H9 (cell line): ENCODE data around the gene ARMH3. TPM values are rescaled to one million over a fixed set of nuclear protein-coding genes. Genes with fewer than 3 reads are reported as not detected.
A peak's percentile ranks its signal among the peaks of the same experiment; 100 is the strongest.

ENCODE experiments used
- DNase-seq: peaks from one replicate; pipeline ENCODE4 v3.0.0-alpha.2; 2017
- H2AFZ ChIP-seq: one replicate; pipeline ENCODE4 v1.6.1; 2013; ENCODE audit warnings: mild to moderate bottlenecking, low read length, control low read depth, moderate library complexity
- H2AK5ac ChIP-seq: 2 replicates; pipeline ENCODE4 v1.6.1; 2013; ENCODE audit warnings: low read length, control low read depth, mixed read lengths; ENCODE audit not compliant: insufficient read length
- H2BK120ac ChIP-seq: one replicate; pipeline ENCODE4 v1.6.1; 2013; ENCODE audit warnings: low read depth, mild to moderate bottlenecking, low read length, control low read depth, inconsistent platforms; ENCODE audit not compliant: poor library complexity, severe bottlenecking
- H2BK12ac ChIP-seq: 2 replicates; pipeline ENCODE4 v1.6.1; 2013; ENCODE audit warnings: low read length, control low read depth, mixed read lengths, low read depth; ENCODE audit not compliant: insufficient read length
- H2BK15ac ChIP-seq: 2 replicates; pipeline ENCODE4 v1.6.1; 2013; ENCODE audit warnings: low read depth, low read length, control low read depth
- H2BK20ac ChIP-seq: one replicate; pipeline ENCODE4 v1.6.1; 2013; ENCODE audit warnings: low read depth, mild to moderate bottlenecking, low read length, control low read depth, inconsistent platforms; ENCODE audit not compliant: poor library complexity, severe bottlenecking
- H2BK5ac ChIP-seq: 2 replicates; pipeline ENCODE4 v1.6.1; 2013; ENCODE audit warnings: low read length, control low read depth, mixed read lengths; ENCODE audit not compliant: insufficient read length
- H3K14ac ChIP-seq: 2 replicates; pipeline ENCODE4 v1.6.1; 2013; ENCODE audit warnings: low read length, control low read depth; ENCODE audit not compliant: insufficient read depth
- H3K18ac ChIP-seq: 2 replicates; pipeline ENCODE4 v1.6.1; 2013; ENCODE audit warnings: low read depth, mild to moderate bottlenecking, mixed read lengths, low read length, control low read depth; ENCODE audit not compliant: insufficient read length
- H3K23ac ChIP-seq: 2 replicates; pipeline ENCODE4 v1.6.1; 2013; ENCODE audit warnings: low read length, control low read depth, mixed read lengths, low read depth; ENCODE audit not compliant: insufficient read length
- H3K23me2 ChIP-seq: 2 replicates; pipeline ENCODE4 v1.6.1; 2013; ENCODE audit warnings: low read depth, mild to moderate bottlenecking, mixed read lengths, low read length, control low read depth; ENCODE audit not compliant: insufficient read length, poor library complexity, severe bottlenecking
- H3K27ac ChIP-seq: 2 replicates; pipeline ENCODE4 v1.5.1; 2013; ENCODE audit warnings: low read length, control low read depth, mixed read lengths, low read depth; ENCODE audit not compliant: insufficient read length
- H3K27me3 ChIP-seq: 2 replicates; pipeline ENCODE4 v1.6.1; 2013; ENCODE audit warnings: low read length, control low read depth, inconsistent platforms; ENCODE audit not compliant: insufficient read depth
- H3K4ac ChIP-seq: 2 replicates; pipeline ENCODE4 v1.6.1; 2013; ENCODE audit warnings: low read depth, mild to moderate bottlenecking, control low read depth, inconsistent platforms, low read length, moderate library complexity
- H3K4me1 ChIP-seq: 2 replicates; pipeline ENCODE4 v1.6.1; 2013; ENCODE audit warnings: low read length, control low read depth, inconsistent platforms; ENCODE audit not compliant: insufficient read depth
- H3K4me2 ChIP-seq: 2 replicates; pipeline ENCODE4 v1.6.1; 2013; ENCODE audit warnings: low read length, control low read depth, mixed read lengths; ENCODE audit not compliant: insufficient read length, insufficient read depth
- H3K56ac ChIP-seq: 2 replicates; pipeline ENCODE4 v1.6.1; 2013; ENCODE audit warnings: low read depth, mild to moderate bottlenecking, mixed read lengths, low read length, control low read depth; ENCODE audit not compliant: insufficient read length
- H3K79me1 ChIP-seq: 2 replicates; pipeline ENCODE4 v1.6.1; 2013; ENCODE audit warnings: low read depth, mild to moderate bottlenecking, moderate library complexity, low read length, control low read depth, inconsistent platforms; ENCODE audit not compliant: insufficient read depth, poor library complexity, severe bottlenecking
- H3K79me2 ChIP-seq: 2 replicates; pipeline ENCODE4 v1.6.1; 2013; ENCODE audit warnings: low read length, control low read depth, inconsistent platforms; ENCODE audit not compliant: insufficient read depth
- H3K9ac ChIP-seq: 2 replicates; pipeline ENCODE4 v1.6.1; 2013; ENCODE audit warnings: low read length, control low read depth, mixed read lengths; ENCODE audit not compliant: insufficient read length; ENCODE audit errors: extremely low read depth
- H3K9me3 ChIP-seq: one replicate; pipeline ENCODE4 v1.6.1; 2013; ENCODE audit warnings: low read depth, low read length, inconsistent platforms; ENCODE audit not compliant: control insufficient read depth
- H3T11ph ChIP-seq: one replicate; pipeline ENCODE4 v1.6.1; 2013; ENCODE audit warnings: mild to moderate bottlenecking, low read length, control low read depth, inconsistent platforms
- H4K20me1 ChIP-seq: one replicate; pipeline ENCODE4 v1.6.1; 2013; ENCODE audit not compliant: control insufficient read depth, insufficient read length, insufficient read depth
- H4K5ac ChIP-seq: 2 replicates; pipeline ENCODE4 v1.6.1; 2013; ENCODE audit warnings: low read depth, mild to moderate bottlenecking, mixed read lengths, low read length, control low read depth; ENCODE audit not compliant: insufficient read length
- H4K8ac ChIP-seq: replicated peaks from 2 replicates; pipeline ENCODE4 v1.6.1; 2013; ENCODE audit warnings: low read length, control low read depth, mixed read lengths, low read depth; ENCODE audit not compliant: insufficient read length
- H4K91ac ChIP-seq: 2 replicates; pipeline ENCODE4 v1.6.1; 2013; ENCODE audit warnings: low read depth, mild to moderate bottlenecking, moderate library complexity, mixed read lengths, low read length, control low read depth; ENCODE audit not compliant: insufficient read length
- H3K27ac Mint-ChIP-seq, 3 experiments: 2 replicates in 2 of 3; 3 replicates in 1 of 3; pipeline ENCODE4 v1.8.0; 2020 to 2021; ENCODE audit warnings: mixed read lengths in 3 of 3, mild to moderate bottlenecking in 1 of 3, moderate library complexity in 1 of 3
- H3K27me3 Mint-ChIP-seq: 2 replicates; pipeline ENCODE4 v1.8.0; 2021; ENCODE audit warnings: low read depth, mild to moderate bottlenecking, moderate library complexity, mixed read lengths
- H3K36me3 Mint-ChIP-seq, 3 experiments: 2 replicates in 2 of 3; 3 replicates in 1 of 3; pipeline ENCODE4 v1.8.0; 2020 to 2021; ENCODE audit warnings: low read depth in 3 of 3, mixed read lengths in 3 of 3; ENCODE audit not compliant: insufficient read depth in 1 of 3
- H3K4me1 Mint-ChIP-seq, 2 experiments: 2 replicates each; pipeline ENCODE4 v1.8.0; 2020; ENCODE audit warnings: mixed read lengths in 2 of 2
- H3K4me3 Mint-ChIP-seq, 2 experiments: 2 replicates in 1 of 2; 3 replicates in 1 of 2; pipeline ENCODE4 v1.8.0; 2020 to 2021; ENCODE audit warnings: mild to moderate bottlenecking in 2 of 2, mixed read lengths in 2 of 2, moderate library complexity in 1 of 2
- H3K9me3 Mint-ChIP-seq, 2 experiments: 2 replicates in 1 of 2; 3 replicates in 1 of 2; pipeline ENCODE4 v1.8.0; 2020; ENCODE audit warnings: mild to moderate bottlenecking in 2 of 2, mixed read lengths in 2 of 2, moderate library complexity in 1 of 2
- CTCF ChIP-seq: fragments of 200-600 bp; sonication (generic); conservative IDR thresholded peaks from 3 replicates; pipeline ENCODE4 v1.8.0; 2021; ENCODE audit warnings: antibody characterized with exemption, mild to moderate bottlenecking
- WGBS: extraction: QIAGEN DNeasy Blood & Tissue Kit; methylation state at CpG from one replicate; pipeline ENCODE4 v1.1.7; 2013; ENCODE audit warnings: missing lambda C conversion rate, low lambda C conversion rate, mixed read lengths; ENCODE audit not compliant: insufficient read length; ENCODE audit errors: extremely low coverage; 5-methylcytosine and 5-hydroxymethylcytosine counted together
- total RNA-seq: library from RNA; stranded (reverse); gene quantifications from 2 replicates; pipeline ENCODE4 v1.2.1, GENCODE V29; 2021

The ARMH3 gene
- total RNA-seq, 1 experiment from 2014 or later: 20.4 TPM

- Mint-ChIP-seq H3K36me3 (peaks cover 4 to 24% (median 12%) of the 10 kb centered on the region in 3 experiments; a peak in 6 of 7 replicates), H3K27me3 (no peaks in the 10 kb centered on the region), H3K9me3 (no peaks in the 10 kb centered on the region), H3K4me1 (peaks cover 30 to 35% of the 10 kb centered on the region in 2 experiments), H3K27ac (peak overlapping the region; percentile 28 to 100 (median 100); a peak in 5 of 7 replicates), H3K4me3 (peak overlapping the region; percentile 92 to 97)
- H3K9me3 ChIP-seq: no peaks in the 10 kb centered on the region
- H2AK5ac ChIP-seq: no peak overlapping the region
- peaks cover 40% of the 10 kb centered on the region for H3K79me2 ChIP-seq
- no peak for DNase-seq
- no peak overlapping the region for H2BK20ac ChIP-seq
- no peak overlapping the region for H2AFZ ChIP-seq
- H3K23ac ChIP-seq: no peak overlapping the region
- no peak overlapping the region for H3K14ac ChIP-seq
- no peak overlapping the region for H3K18ac ChIP-seq
- H3K27me3 ChIP-seq: no peaks in the 10 kb centered on the region
- no peaks in the 10 kb centered on the region for H3K79me1 ChIP-seq
- no peak overlapping the region for H3T11ph ChIP-seq
- H4K20me1 ChIP-seq: no peaks in the 10 kb centered on the region
- no peak overlapping the region for H4K8ac ChIP-seq
- peak overlapping the region; percentile 93 for H3K9ac ChIP-seq
- peaks cover 12% of the 10 kb centered on the region for H3K23me2 ChIP-seq
- H2BK120ac ChIP-seq: no peak overlapping the region
- H2BK15ac ChIP-seq: no peak overlapping the region
- no peak for TF ChIP-seq CTCF
- H2BK12ac ChIP-seq: no peak overlapping the region
- no peak overlapping the region for H3K4ac ChIP-seq
- H3K4me2 ChIP-seq: peak overlapping the region; percentile 96
- no CpG with 5 or more reads among the region's 14 CpGs for WGBS
- no peak overlapping the region for H4K5ac ChIP-seq
- H3K4me1 ChIP-seq: peaks cover 4% of the 10 kb centered on the region; the same call in 1 of the 2 replicates
- no peak overlapping the region for H3K56ac ChIP-seq
- no peak overlapping the region for H2BK5ac ChIP-seq
- H4K91ac ChIP-seq: no peak overlapping the region
- H3K27ac ChIP-seq: no peak overlapping the region
Observed at GRCh38 chr10:101816913-101817336, 239.0 kb downstream of the ARMH3 start.
